Spinal cord (tissue), 10 donors: ENCODE measurements around the gene ACAA1. TPM values are rescaled to one million over a fixed set of nuclear protein-coding genes. Genes with fewer than 3 reads are reported as not detected.
"Not testable (repeated sequence)": the region's sequence is repeated elsewhere in the genome, so short reads cannot be mapped to it uniquely, and the experiment has no call there.

Source experiments
- DNase-seq, 6 donors: peaks; one replicate each; pipeline versions ENCODE4 v3.0.0 to v3.0.0-alpha.2; 2013 to 2015; ENCODE audit warnings: low spot score in 6 of 6, low read depth in 4 of 6
- H3K27ac ChIP-seq: one replicate; pipeline ENCODE4 v1.5.1; 2013; ENCODE audit warnings: low read depth, low read length, control low read depth
- H3K27me3 ChIP-seq: one replicate; pipeline ENCODE4 v1.6.1; 2013; ENCODE audit warnings: low read length; ENCODE audit not compliant: control insufficient read depth, insufficient read depth
- H3K36me3 ChIP-seq: one replicate; pipeline ENCODE4 v1.6.1; 2013; ENCODE audit warnings: low read length; ENCODE audit not compliant: control insufficient read depth, insufficient read depth
- H3K4me1 ChIP-seq: one replicate; pipeline ENCODE4 v1.6.1; 2013; ENCODE audit warnings: low read length; ENCODE audit not compliant: control insufficient read depth, insufficient read depth
- H3K4me3 ChIP-seq: one replicate; pipeline ENCODE4 v1.5.1; 2013; ENCODE audit warnings: low read depth, low read length, control low read depth
- H3K9me3 ChIP-seq: one replicate; pipeline ENCODE4 v1.6.1; 2013; ENCODE audit warnings: low read length; ENCODE audit not compliant: control insufficient read depth, insufficient read depth
- WGBS: methylation state at CpG from one replicate; pipeline ENCODE4 v1.1.5; 2013; ENCODE audit warnings: missing lambda C conversion rate; ENCODE audit not compliant: insufficient coverage; 5-methylcytosine and 5-hydroxymethylcytosine counted together
- polyA plus RNA-seq, 2 donors: library from polyadenylated mRNA; unstranded; fragments of 120-200 nt; gene quantifications; one replicate each; pipeline ENCODE4 v1.2.1, GENCODE V29; 2013; ENCODE audit not compliant: insufficient read length in 2 of 2
- total RNA-seq, 2 donors: library from RNA; depleted of rRNA in 1 of 2; stranded (reverse); fragments of 120-200 nt in 1 of 2; fragments of >200 nt in 1 of 2; gene quantifications; one replicate each; pipeline versions ENCODE4 v1.2.3 to v1.2.4, GENCODE V29; 2013 to 2014
- donor health status: healthy.

Gene ACAA1
- total and polyA plus RNA-seq, 4 donors, result 30.2 to 100 (median 67.9) TPM

- Histone ChIP-seq H3K4me1 (peaks cover 13% of the 10 kb centered on the region), H3K27me3 (no peaks in the 10 kb centered on the region), H3K9me3 (no peaks in the 10 kb centered on the region), H3K27ac (peak overlapping the region; percentile 97), H3K4me3 (peak overlapping the region; percentile 91), H3K36me3 (no peaks in the 10 kb centered on the region)
- peak in 1 of 6 donors; percentile 13 for DNase-seq
- 0% methylated on average over 58 of the region's 62 CpGs for WGBS
Measured at GRCh38 chr3:38165722-38166387, 28.9 kb upstream of the ACAA1 start.

- H3K4me1 ChIP-seq, result peaks cover 13% of the 10 kb centered on the region
- no peaks in the 10 kb centered on the region for H3K27me3 ChIP-seq
- H3K9me3 ChIP-seq, result no peaks in the 10 kb centered on the region
- under 1% methylated on average over 57 of the region's 57 CpGs for WGBS
- peak within 1 kb of the TSS; percentile 91 for H3K4me3 ChIP-seq
- peak; percentile 97 to 100 (median 98) for DNase-seq
- peak within 1 kb of the TSS; percentile 97 for H3K27ac ChIP-seq
- no peaks in the 10 kb centered on the region for H3K36me3 ChIP-seq
Measured at GRCh38 chr3:38164952-38165721, 28.2 kb upstream of the ACAA1 start, which contains the start of gene OXSR1. TSS of gene OXSR1 (plus strand) at chr3:38165537. CDS start at chr3:38165877, 340 bp downstream.

GRCh38 chr3:38164643-38164951 is 27.7 kb upstream of the ACAA1 start:
- Histone ChIP-seq H3K4me1 (peaks cover 13% of the 10 kb centered on the region), H3K9me3 (no peaks in the 10 kb centered on the region), H3K27me3 (no peaks in the 10 kb centered on the region), H3K4me3 (peak overlapping the region; percentile 91), H3K36me3 (no peaks in the 10 kb centered on the region), H3K27ac (peak overlapping the region; percentile 97)
- 5% methylated on average over 16 of the region's 17 CpGs for WGBS
- DNase-seq, result no peak

- Histone ChIP-seq H3K27ac (peak overlapping the region; percentile 97), H3K9me3 (no peaks in the 10 kb centered on the region), H3K4me3 (peak overlapping the region; percentile 91), H3K27me3 (no peaks in the 10 kb centered on the region), H3K4me1 (peaks cover 13% of the 10 kb centered on the region), H3K36me3 (no peaks in the 10 kb centered on the region)
- peak in 1 of 6 donors; percentile 24 for DNase-seq
- 65% methylated on average over 22 of the region's 24 CpGs for WGBS
Measured at GRCh38 chr3:38163841-38164642, 27.1 kb upstream of the ACAA1 start.

GRCh38 chr3:38163117-38163840 is 26.4 kb upstream of the ACAA1 start:
- no peaks in the 10 kb centered on the region for H3K9me3 ChIP-seq
- H3K4me1 ChIP-seq, result peaks cover 13% of the 10 kb centered on the region
- 95% methylated on average over 4 of the region's 12 CpGs for WGBS
- DNase-seq, result no peak
- H3K36me3 ChIP-seq, result no peaks in the 10 kb centered on the region
- no peak overlapping the region for H3K4me3 ChIP-seq
- H3K27me3 ChIP-seq, result no peaks in the 10 kb centered on the region
- no peak overlapping the region for H3K27ac ChIP-seq

GRCh38 chr3:38160704-38161103 is 23.8 kb upstream of the ACAA1 start:
- H3K9me3 ChIP-seq, H3K27ac ChIP-seq, DNase-seq, H3K4me3 ChIP-seq, H3K36me3 ChIP-seq, H3K27me3 ChIP-seq, H3K4me1 ChIP-seq: not testable (repeated sequence)
- WGBS, result 100% methylated on average over 2 of the region's 11 CpGs

- Histone ChIP-seq H3K9me3 (no peaks in the 10 kb centered on the region), H3K27ac (no peak overlapping the region), H3K4me3 (no peak overlapping the region), H3K27me3 (no peaks in the 10 kb centered on the region), H3K4me1 (no peaks in the 10 kb centered on the region), H3K36me3 (no peaks in the 10 kb centered on the region)
- WGBS, result 78% methylated on average over 5 of the region's 5 CpGs
- no peak for DNase-seq
Measured at GRCh38 chr3:38158472-38158871, 21.5 kb upstream of the ACAA1 start.

GRCh38 chr3:38157595-38157994 is 20.7 kb upstream of the ACAA1 start:
- no peak overlapping the region for H3K4me3 ChIP-seq
- 85% methylated on average over 3 of the region's 3 CpGs for WGBS
- no peaks in the 10 kb centered on the region for H3K9me3 ChIP-seq
- no peak overlapping the region for H3K27ac ChIP-seq
- no peaks in the 10 kb centered on the region for H3K4me1 ChIP-seq
- H3K36me3 ChIP-seq, result no peaks in the 10 kb centered on the region
- H3K27me3 ChIP-seq, result no peaks in the 10 kb centered on the region
- peak in 2 of 6 donors; percentile 33 to 54 for DNase-seq

GRCh38 chr3:38157117-38157516 is 20.2 kb upstream of the ACAA1 start:
- H3K9me3 ChIP-seq, result no peaks in the 10 kb centered on the region
- H3K4me3 ChIP-seq, result no peak overlapping the region
- H3K27ac ChIP-seq, result no peak overlapping the region
- no peaks in the 10 kb centered on the region for H3K27me3 ChIP-seq
- H3K4me1 ChIP-seq, result no peaks in the 10 kb centered on the region
- no peak for DNase-seq
- no CpG with 5 or more reads among the region's 2 CpGs for WGBS
- H3K36me3 ChIP-seq, result no peaks in the 10 kb centered on the region
